ENCODE data around the gene TMEM234. TPM values are rescaled to one million over a fixed set of nuclear protein-coding genes. Genes with fewer than 3 reads are reported as not detected.
A peak's percentile ranks its signal among the peaks of the same experiment; 100 is the strongest.
"Not testable (repeated sequence)": the region's sequence is repeated elsewhere in the genome, so short reads cannot be mapped to it uniquely, and the experiment has no call there.

Gene TMEM234
- total RNA-seq: 16.1 TPM
- polyA plus RNA-seq: 12.5 TPM

DNA sequence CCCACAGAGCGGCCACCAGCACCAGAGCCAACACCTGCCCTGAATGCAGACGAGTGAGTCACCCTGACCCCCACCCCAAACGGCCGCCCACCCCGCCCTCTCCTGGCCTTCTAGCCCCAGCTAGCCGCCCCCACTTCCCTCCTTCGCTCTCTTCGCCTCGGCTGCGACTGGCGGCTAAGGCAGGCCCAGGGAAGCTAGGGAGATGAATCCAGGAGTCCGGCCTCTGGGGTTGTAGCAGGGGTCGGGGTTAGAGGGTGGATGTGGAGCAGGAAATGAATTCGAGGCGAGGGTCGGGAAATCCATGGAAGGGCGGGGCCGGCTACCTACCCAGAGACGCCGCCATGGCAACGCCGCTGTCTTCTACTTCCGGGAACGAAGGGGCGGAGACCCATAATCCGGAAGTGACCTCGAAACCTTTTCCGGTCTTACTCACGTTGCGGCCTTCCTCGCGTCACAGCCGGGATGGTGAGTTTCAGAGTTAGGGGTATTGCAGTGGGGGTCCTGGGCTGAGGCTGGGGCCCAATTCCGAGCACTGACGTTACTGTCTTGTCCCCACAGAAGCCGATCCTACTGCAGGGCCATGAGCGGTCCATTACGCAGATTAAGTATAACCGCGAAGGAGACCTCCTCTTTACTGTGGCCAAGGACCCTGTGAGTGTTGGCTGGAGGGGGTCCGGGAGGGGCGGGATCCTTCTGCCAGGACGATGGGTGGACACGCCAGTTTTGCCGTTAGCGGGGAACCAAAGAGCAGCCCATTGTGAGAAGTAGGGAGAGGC, at the start of gene TMEM234, which contains the start of gene EIF3I:
TMEM234 (minus strand) TSS at position 374 of the 776 bp plus-strand sequence; CDS start at position 343, 31 bp downstream.
EIF3I (plus strand) TSS at position 428 of the 776 bp plus-strand sequence; CDS start at position 463, 35 bp downstream.
- Histone ChIP-seq H3K36me3 (ENCODE audit: insufficient read depth) (no peaks in the 10 kb centered on the region), H3K27ac (ENCODE audit: low read depth) (peak within 1 kb of the TSS; percentile 87), H3K4me3 (ENCODE audit: low read depth, low read length) (peak within 1 kb of the TSS; percentile 89), H3K4me1 (ENCODE audit: insufficient read depth) (no peaks in the 10 kb centered on the region)
- peak; percentile 94 for DNase-seq (ENCODE audit: extremely low spot score)
- under 1% methylated on average over 46 of the region's 46 CpGs for WGBS

DNA sequence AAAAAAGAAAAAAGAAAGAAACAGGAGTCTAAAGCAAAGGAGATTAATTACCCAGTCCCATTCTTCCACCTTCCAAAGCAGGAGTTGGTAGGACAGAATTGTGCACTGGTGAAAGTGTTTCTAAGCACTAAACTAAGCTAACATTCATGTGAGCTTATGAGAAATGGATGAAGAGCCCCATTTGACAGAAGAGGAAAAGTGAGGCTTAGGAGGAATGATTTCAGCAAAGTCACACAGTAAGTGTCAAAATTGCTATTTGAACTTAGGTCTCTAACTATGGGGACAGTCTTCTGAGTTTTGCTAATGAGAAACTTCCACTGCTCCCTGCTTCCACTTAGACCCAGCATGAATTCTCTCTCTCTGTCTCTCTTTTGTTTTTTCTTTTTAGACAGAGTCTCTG, 47.6 kb upstream of the TMEM234 start:
- Histone ChIP-seq H3K36me3 (ENCODE audit: insufficient read depth) (no peaks in the 10 kb centered on the region), H3K4me1 (ENCODE audit: insufficient read depth) (no peaks in the 10 kb centered on the region), H3K4me3 (ENCODE audit: low read depth, low read length) (no peak overlapping the region), H3K27ac (ENCODE audit: low read depth) (no peak overlapping the region)
- no peak for DNase-seq (ENCODE audit: extremely low spot score)

DNA sequence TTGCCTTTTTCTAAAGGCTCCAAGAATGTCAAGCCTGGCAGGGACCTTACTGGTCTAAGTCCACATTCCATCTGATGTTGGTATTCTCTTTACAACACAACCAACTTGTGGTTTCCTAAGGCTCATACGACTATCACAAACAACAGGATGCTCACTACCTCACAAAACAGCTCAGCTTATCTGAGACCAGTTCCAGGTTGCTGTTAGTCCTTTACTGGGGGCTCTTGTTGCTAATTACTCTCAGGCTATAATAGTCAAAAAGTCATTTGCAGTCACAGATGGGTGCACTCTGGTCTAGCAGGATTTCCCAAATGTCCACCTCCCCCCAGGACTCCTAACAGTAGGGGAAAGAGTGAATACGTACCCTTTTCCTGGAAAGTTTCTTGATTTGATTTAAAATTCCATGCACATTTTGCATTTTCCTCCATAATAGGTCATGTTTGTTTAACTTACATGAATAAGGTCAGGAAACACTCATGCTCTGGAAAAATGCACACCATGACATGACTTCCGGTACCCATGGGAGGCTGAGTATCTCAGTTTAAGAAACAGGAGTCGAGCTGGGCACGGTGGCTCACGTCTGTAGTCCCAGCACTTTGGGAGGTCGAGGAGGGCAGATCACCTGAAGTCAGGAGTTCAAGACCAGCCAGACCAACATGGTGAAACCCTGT, 44.9 kb upstream of the TMEM234 start:
- Histone ChIP-seq H3K4me3 (ENCODE audit: low read depth, low read length) (no peak overlapping the region), H3K4me1 (ENCODE audit: insufficient read depth) (no peaks in the 10 kb centered on the region), H3K36me3 (ENCODE audit: insufficient read depth) (no peaks in the 10 kb centered on the region), H3K27ac (ENCODE audit: low read depth) (no peak overlapping the region)
- WGBS: 60% methylated on average over 7 of the region's 7 CpGs
- no peak for DNase-seq (ENCODE audit: extremely low spot score)

DNA sequence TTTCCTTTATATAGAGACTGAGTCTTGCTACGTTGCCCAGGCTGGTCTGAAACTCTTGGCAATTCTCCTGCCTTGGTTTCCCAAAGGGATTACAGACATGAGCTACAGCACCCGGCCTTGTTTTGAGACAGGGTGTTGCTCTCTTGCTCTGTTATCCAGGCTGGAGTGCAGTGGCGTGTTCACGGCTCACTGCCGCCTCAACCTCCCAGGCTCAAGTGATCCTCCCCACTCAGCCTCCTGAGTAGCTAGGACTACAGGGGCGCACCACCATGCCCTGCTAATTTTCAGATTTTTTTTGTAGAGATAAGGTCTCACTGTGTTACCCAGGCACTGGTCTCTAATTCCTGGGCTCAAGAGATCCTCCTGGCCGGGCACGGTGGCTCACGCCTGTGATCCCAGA, 43.7 kb upstream of the TMEM234 start:
- no peak overlapping the region for H3K27ac ChIP-seq (ENCODE audit: low read depth)
- no peaks in the 10 kb centered on the region for H3K36me3 ChIP-seq (ENCODE audit: insufficient read depth)
- 95% methylated on average over 9 of the region's 9 CpGs for WGBS
- DNase-seq (ENCODE audit: extremely low spot score): no peak
- H3K4me1 ChIP-seq (ENCODE audit: insufficient read depth): no peaks in the 10 kb centered on the region
- no peak overlapping the region for H3K4me3 ChIP-seq (ENCODE audit: low read depth, low read length)

GRCh38 chr1:32263744-32264143, 41.6 kb upstream of the TMEM234 start:
- 84% methylated on average over 4 of the region's 4 CpGs for WGBS
- DNase-seq (ENCODE audit: extremely low spot score): no peak
- Histone ChIP-seq H3K36me3 (ENCODE audit: insufficient read depth) (no peaks in the 10 kb centered on the region), H3K27ac (ENCODE audit: low read depth) (no peak overlapping the region), H3K4me3 (ENCODE audit: low read depth, low read length) (no peak overlapping the region), H3K4me1 (ENCODE audit: insufficient read depth) (no peaks in the 10 kb centered on the region)

GRCh38 chr1:32263236-32263593, 41.1 kb upstream of the TMEM234 start:
- not testable (repeated sequence) for H3K36me3 ChIP-seq (ENCODE audit: insufficient read depth); H3K27ac ChIP-seq (ENCODE audit: low read depth); H3K4me3 ChIP-seq (ENCODE audit: low read depth, low read length); DNase-seq (ENCODE audit: extremely low spot score); H3K4me1 ChIP-seq (ENCODE audit: insufficient read depth)
- 95% methylated on average over 4 of the region's 4 CpGs for WGBS

DNA sequence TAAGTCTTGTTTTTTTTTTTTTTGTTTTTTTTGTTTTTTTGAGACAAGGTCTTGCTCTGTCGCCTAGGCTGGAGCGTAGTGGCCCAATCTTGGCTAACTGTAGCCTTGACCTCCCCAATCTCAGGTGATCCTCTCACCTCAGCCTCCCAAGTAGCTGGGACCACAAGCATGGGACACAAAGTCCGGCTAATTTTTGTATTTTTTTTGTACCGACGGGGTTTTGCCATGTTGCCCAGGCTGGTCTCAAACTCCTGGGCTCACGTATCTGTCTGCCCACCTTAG, 35.0 kb upstream of the TMEM234 start:
- Histone ChIP-seq H3K27ac (ENCODE audit: low read depth) (no peak overlapping the region), H3K4me3 (ENCODE audit: low read depth, low read length) (no peak overlapping the region), H3K36me3 (ENCODE audit: insufficient read depth) (no peaks in the 10 kb centered on the region), H3K4me1 (ENCODE audit: insufficient read depth) (no peaks in the 10 kb centered on the region)
- WGBS: 83% methylated on average over 6 of the region's 6 CpGs
- DNase-seq (ENCODE audit: extremely low spot score): no peak

- 65% methylated on average over 9 of the region's 9 CpGs for WGBS
Measured at GRCh38 chr1:32256473-32257226, 34.5 kb upstream of the TMEM234 start.

DNA sequence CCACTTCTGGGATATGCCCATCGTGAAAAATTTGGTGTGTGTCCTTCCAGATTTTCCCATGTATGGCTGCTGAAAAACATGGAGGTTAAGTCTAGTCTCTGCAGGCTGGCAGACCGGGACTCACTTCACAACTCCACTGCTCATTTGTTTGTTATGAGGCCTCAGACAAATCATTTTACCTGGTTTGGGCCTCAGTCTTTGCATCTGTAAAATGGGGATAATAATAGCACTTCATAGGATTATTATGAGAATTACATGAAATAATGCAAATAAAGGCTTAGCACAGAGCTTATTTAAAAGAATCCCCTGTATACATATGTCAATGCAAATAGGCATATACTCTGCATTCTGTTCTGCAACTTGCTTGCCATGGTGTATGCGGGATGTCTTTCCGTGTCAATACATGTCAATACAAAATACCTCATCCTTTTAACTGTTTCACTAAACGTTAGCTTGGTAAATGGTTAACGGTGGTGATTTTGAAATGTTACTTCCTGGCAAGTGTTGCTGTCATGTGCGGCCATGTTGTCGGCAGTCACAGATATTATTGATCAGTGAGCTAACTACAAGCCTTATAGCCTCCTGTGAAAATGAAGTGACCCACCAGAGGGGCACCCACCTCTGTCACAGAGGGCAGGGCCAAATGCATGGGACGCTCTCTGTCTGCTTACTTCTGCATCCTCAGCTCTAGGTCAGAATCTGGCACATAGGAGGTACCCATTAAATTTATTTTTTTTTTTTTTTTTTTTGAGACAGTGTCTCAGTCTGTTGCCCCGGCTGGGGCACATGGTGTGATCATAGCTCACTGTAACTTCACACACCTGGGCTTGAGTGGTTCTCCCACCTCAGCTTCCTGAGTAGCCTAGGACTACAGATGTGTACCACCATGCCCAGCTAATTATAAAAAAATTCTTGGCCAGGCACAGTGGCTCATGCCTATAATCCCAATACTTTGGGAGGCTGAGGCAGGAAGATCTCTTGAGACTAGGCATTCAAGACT, 33.2 kb upstream of the TMEM234 start:
- no peak for DNase-seq (ENCODE audit: extremely low spot score)
- Histone ChIP-seq H3K4me3 (ENCODE audit: low read depth, low read length) (no peak overlapping the region), H3K36me3 (ENCODE audit: insufficient read depth) (no peaks in the 10 kb centered on the region), H3K27ac (ENCODE audit: low read depth) (no peak overlapping the region), H3K4me1 (ENCODE audit: insufficient read depth) (no peaks in the 10 kb centered on the region)
- WGBS: 83% methylated on average over 10 of the region's 10 CpGs

More at GRCh38 chr1:32256473-32257226, 34.5 kb upstream of the TMEM234 start:
- no peak overlapping the region for H3K4me3 ChIP-seq (ENCODE audit: low read depth, low read length)
- no peak for DNase-seq (ENCODE audit: extremely low spot score)
- H3K27ac ChIP-seq (ENCODE audit: low read depth): no peak overlapping the region
- H3K4me1 ChIP-seq (ENCODE audit: insufficient read depth): no peaks in the 10 kb centered on the region
- no peaks in the 10 kb centered on the region for H3K36me3 ChIP-seq (ENCODE audit: insufficient read depth)

- Histone ChIP-seq H3K4me1 (ENCODE audit: insufficient read depth) (no peaks in the 10 kb centered on the region), H3K27ac (ENCODE audit: low read depth) (peak within 1 kb of the TSS; percentile 23), H3K4me3 (ENCODE audit: low read depth, low read length) (peak within 1 kb of the TSS; percentile 17), H3K36me3 (ENCODE audit: insufficient read depth) (no peaks in the 10 kb centered on the region)
- DNase-seq (ENCODE audit: extremely low spot score): no peak
- WGBS: 80% methylated on average over 25 of the region's 25 CpGs
Measured at GRCh38 chr1:32250893-32251716, 29.0 kb upstream of the TMEM234 start, which contains the start of gene LCK. LCK (plus strand) TSS chr1:32251265; CDS start chr1:32274330, 23,065 bp downstream.

- 62% methylated on average over 9 of the region's 9 CpGs for WGBS
- Histone ChIP-seq H3K36me3 (ENCODE audit: insufficient read depth) (no peaks in the 10 kb centered on the region), H3K4me1 (ENCODE audit: insufficient read depth) (no peaks in the 10 kb centered on the region), H3K4me3 (ENCODE audit: low read depth, low read length) (no peak overlapping the region), H3K27ac (ENCODE audit: low read depth) (peak overlapping the region; percentile 23)
- no peak for DNase-seq (ENCODE audit: extremely low spot score)
Measured at GRCh38 chr1:32249831-32250525, 27.8 kb upstream of the TMEM234 start.

Data from urinary bladder (tissue), 4 donors.